RWPE1 (cell line): ENCODE data around the gene STARD10.
A peak's percentile ranks its signal among the peaks of the same experiment; 100 is the strongest.

Experiments
- CTCF ChIA-PET: fragments of 350-600 bp; sonication (Branson Sonifier 250); formaldehyde crosslinking; extraction: SDS; loops from one replicate; lab custom pipeline; 2021; lab: Yijun Ruan, JAX
- POLR2A ChIA-PET: fragments of 400-600 bp; formaldehyde crosslinking; extraction: SDS; loops from one replicate; lab custom pipeline; 2020; ENCODE audit warnings: antibody characterized with exemption; ENCODE audit not compliant: low non-redundant PET; lab: Yijun Ruan, JAX
- DNase-seq: peaks from one replicate; pipeline ENCODE4 v3.0.0; 2012; ENCODE audit warnings: low spot score
- H3K27ac ChIP-seq: fragments of 450-650 bp; 2 replicates; pipeline ENCODE4 v1.5.1; 2017
- TF ChIP-seq, protein P1 (sequence below): fragments of 450-650 bp; conservative IDR thresholded peaks from 2 replicates; pipeline ENCODE4 v1.5.1; 2017; ENCODE audit warnings: low read depth, mild to moderate bottlenecking

The STARD10 gene

DNA sequence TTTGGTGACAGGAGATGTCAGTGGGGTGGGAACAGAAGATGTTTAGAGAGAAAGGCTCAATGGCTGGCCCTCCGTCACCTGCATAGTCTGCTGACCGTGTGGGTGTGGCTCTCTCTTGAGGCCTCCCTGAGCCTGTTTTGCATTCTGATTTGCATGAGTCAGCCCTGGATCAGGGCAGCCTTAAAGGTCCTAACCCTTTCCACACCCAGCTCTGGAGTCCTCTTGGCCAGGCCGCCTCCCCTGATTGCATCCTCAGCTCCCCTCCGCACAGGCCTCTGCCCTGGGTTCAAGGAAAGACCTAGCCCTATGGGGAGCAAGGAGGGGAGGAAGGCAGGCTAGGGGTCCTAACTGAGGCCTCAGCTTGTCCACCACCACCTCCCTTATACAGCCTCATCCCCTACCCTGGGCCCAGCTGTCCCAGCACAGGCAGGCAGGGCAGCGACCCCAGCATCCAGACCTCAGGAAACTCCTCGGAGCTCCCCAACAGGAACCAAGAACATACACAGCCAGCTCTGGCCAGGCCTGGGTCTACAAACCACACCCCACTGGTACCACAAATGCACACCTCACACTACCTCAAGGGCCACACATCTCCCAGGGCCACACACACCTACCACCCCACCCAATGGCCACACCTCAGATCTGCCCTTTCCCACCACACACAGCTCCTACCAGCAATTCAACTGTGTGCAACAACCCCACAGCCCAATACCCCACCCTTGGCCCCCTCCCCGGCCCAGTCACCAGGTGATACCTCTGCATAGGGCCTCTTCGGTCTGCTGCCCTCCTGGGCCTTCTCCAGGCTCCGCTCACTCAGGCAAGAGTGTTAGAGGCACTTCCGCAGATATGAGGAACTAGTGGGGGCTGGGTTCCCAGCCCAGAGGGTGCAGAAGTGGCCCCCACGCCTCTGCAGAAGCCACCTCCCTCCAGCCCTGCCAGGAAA is 55.4 kb downstream of the STARD10 start:
- TF ChIP-seq, protein P1, sequence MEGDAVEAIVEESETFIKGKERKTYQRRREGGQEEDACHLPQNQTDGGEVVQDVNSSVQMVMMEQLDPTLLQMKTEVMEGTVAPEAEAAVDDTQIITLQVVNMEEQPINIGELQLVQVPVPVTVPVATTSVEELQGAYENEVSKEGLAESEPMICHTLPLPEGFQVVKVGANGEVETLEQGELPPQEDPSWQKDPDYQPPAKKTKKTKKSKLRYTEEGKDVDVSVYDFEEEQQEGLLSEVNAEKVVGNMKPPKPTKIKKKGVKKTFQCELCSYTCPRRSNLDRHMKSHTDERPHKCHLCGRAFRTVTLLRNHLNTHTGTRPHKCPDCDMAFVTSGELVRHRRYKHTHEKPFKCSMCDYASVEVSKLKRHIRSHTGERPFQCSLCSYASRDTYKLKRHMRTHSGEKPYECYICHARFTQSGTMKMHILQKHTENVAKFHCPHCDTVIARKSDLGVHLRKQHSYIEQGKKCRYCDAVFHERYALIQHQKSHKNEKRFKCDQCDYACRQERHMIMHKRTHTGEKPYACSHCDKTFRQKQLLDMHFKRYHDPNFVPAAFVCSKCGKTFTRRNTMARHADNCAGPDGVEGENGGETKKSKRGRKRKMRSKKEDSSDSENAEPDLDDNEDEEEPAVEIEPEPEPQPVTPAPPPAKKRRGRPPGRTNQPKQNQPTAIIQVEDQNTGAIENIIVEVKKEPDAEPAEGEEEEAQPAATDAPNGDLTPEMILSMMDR: no peak
- ChIA-PET CTCF (interaction anchor here (1.0 to 1.7 kb wide), 2 partner anchors 12 to 13 kb away, joined by 3 to 6 read pairs; no protein-coding TSS in a partner anchor), POLR2A (interaction anchor here (0.6 kb wide), 1 partner anchor 41 kb away, joined by 3 read pairs; no protein-coding TSS in a partner anchor)
- peak; percentile 65 for DNase-seq
- H3K27ac ChIP-seq: peak overlapping the region; percentile 75

DNA sequence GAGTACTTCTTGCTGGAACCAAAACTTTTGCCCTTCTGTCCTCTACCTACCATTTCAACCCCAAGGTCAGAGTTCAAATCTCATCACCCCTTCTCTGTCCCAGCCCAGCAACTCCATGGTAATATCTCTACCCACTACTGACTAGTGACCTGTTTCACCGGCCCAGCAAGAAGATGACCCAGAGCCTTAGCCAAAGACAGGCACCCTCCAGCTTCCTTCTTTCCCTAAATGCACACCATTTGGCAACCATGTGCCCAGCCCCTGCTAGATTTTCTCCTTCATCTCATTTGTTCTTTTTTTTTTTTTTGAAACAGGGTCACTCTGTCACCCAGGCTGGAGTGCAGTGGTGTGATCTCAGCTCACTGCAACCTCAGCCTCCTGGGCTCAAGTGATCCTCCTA is 56.5 kb downstream of the STARD10 start:
- POLR2A ChIA-PET: interaction anchor here (0.7 kb wide), 1 partner anchor 76 kb away, joined by 4 read pairs; no protein-coding TSS in a partner anchor
- CTCF ChIA-PET: interaction anchor here (0.6 to 1.0 kb wide), 3 partner anchors 12 to 34 kb away, joined by 3 to 5 read pairs (median 3); no protein-coding TSS in a partner anchor
- TF ChIP-seq, protein P1: no peak
- DNase-seq: no peak
- peak overlapping the region; percentile 75 for H3K27ac ChIP-seq

DNA sequence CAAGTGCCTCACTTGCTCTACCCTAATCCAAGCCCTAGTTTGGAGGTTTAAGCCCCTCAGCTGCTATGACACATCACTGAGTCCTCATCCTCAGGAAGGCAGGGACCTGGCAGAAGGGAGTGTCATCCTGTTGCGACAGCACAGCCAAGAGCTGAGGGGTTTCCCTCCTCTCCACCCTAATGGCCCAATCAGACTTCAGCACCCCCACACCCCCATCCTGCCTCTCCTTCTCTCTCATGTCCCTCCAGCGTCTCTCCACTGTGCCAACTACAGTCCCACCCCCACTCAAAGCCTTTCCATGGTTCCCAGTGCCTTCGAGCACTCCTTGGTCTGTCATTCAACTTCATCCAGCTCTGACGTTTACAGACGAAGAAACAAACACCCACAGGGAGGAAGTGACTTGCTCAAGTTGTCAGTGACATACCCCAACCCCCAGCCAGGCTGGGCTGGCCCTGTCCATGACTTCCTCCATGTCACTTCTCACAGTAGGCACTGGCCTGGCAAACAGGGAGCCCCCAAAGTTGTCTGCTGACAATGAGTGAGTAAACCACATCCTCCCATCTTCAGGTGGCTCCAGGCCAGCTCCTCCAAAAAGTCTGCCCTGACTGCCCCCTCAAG is 57.3 kb downstream of the STARD10 start:
- peak; percentile 71 for DNase-seq
- peak overlapping the region; percentile 75 for H3K27ac ChIP-seq
- ChIA-PET CTCF (interaction anchor here (0.5 to 0.7 kb wide), 5 partner anchors 10 to 482 kb away, joined by 3 to 4 read pairs (median 3); no protein-coding TSS in a partner anchor), POLR2A (interaction anchor here (0.7 to 1.0 kb wide), 2 partner anchors 43 to 76 kb away, joined by 4 to 5 read pairs; no protein-coding TSS in a partner anchor)
- TF ChIP-seq, protein P1: no peak

DNA sequence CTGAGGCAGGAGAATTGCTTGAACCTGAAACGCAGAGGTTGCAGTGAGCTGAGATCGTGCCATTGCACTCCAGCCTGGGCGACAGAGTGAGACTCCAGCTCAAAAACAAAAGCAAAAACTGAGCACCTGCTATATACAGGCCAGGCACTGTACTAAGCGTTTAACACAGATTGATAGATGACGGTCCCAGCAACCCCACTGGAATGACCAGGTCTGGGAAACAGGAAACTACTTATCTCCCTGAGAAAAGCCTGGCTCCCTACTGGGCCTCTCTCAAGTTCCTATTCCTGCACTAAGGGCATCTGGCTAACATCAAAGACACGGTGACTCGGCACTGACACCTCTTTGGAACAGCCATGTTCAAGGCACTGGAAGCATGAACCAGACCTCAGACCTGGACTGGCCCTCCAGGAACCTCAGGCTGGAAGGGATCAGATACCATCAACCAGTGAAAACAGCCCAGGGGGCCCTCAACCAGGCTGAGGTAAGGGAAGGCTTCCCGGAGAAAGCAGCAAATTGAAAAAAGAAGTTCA is 58.3 kb downstream of the STARD10 start:
- H3K27ac ChIP-seq: peak overlapping the region; percentile 75
- ChIA-PET CTCF (no interaction called here), POLR2A (no interaction called here)
- TF ChIP-seq, protein P1: no peak
- no peak for DNase-seq

DNA sequence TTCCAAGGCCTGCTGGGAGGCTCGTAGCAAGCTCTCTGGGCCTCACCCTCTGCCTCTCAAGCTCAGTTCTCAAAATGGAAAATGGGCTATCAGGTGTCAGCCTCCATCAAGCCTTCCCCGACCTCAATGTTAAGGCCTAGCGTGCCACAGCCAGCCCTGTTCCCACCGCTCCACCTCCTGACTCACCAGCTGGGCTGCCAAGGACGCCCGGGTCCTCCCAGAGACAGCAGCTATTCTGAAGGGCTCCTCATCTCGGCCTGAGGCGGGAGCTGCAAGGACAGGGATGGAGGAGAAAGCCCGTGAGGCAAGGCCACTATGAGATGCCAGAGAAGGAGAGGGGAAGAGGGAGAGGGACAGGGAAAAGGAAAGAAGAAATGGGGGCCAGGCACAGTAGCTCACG is 61.5 kb downstream of the STARD10 start:
- DNase-seq: no peak
- CTCF ChIA-PET: interaction anchor here (0.6 to 1.2 kb wide), 3 partner anchors 62 to 202 kb away, joined by 3 to 4 read pairs (median 4); partner anchors contain the start of gene STARD10
- TF ChIP-seq, protein P1: no peak
- peak overlapping the region; percentile 25 for H3K27ac ChIP-seq
- POLR2A ChIA-PET: interaction anchor here (0.9 kb wide), 1 partner anchor 15 kb away, joined by 3 read pairs; no protein-coding TSS in a partner anchor
